Vagina (tissue), 2 donors: ENCODE measurements around the gene ERICH6B.

ENCODE experiments used
- POLR2A ChIP-seq, 2 donors: fragments of 450-650 bp; IDR thresholded peaks; one replicate each; pipeline ENCODE4 v1.6.1; 2017; ENCODE audit warnings: antibody characterized with exemption in 2 of 2, mild to moderate bottlenecking in 2 of 2, moderate library complexity in 2 of 2
- POLR2AphosphoS5 ChIP-seq, 2 donors: sonication (generic); formaldehyde crosslinking; IDR thresholded peaks; one replicate each; pipeline ENCODE4 v1.9.0; 2017; ENCODE audit warnings: antibody characterized with exemption in 2 of 2, mild to moderate bottlenecking in 2 of 2, low read depth in 1 of 2; ENCODE audit not compliant: insufficient read depth in 1 of 2
- TF ChIP-seq, protein P1 (sequence below), 3 experiments: fragments of 450-650 bp in 2 of 3; fragments of 200-600 bp in 1 of 3; sonication (generic) in 1 of 3; IDR thresholded peaks; one replicate each; pipeline ENCODE4 v1.5.1; 2017 to 2019; ENCODE audit warnings: antibody characterized with exemption in 3 of 3, mild to moderate bottlenecking in 2 of 3, moderate library complexity in 2 of 3

DNA sequence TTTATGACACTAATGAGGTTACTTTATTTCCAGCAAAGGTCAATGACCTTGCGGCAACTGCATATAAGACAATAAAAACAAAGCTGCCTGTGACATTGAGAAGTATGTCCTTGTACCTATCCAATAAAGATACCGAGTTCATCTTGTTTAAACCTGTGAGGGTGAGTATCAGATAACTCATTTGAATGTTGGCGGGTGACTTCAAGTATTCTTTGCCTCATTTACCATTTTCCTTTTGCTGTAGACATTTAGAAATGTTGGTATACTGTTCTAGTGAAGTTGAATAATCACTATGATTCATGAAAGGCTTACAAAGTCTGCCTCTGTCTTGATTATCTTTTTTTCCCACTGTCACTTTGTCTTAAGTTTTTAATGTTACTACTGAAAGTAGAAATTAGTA lies 85.8 kb downstream of the ERICH6B start:
- TF ChIP-seq, protein P1, sequence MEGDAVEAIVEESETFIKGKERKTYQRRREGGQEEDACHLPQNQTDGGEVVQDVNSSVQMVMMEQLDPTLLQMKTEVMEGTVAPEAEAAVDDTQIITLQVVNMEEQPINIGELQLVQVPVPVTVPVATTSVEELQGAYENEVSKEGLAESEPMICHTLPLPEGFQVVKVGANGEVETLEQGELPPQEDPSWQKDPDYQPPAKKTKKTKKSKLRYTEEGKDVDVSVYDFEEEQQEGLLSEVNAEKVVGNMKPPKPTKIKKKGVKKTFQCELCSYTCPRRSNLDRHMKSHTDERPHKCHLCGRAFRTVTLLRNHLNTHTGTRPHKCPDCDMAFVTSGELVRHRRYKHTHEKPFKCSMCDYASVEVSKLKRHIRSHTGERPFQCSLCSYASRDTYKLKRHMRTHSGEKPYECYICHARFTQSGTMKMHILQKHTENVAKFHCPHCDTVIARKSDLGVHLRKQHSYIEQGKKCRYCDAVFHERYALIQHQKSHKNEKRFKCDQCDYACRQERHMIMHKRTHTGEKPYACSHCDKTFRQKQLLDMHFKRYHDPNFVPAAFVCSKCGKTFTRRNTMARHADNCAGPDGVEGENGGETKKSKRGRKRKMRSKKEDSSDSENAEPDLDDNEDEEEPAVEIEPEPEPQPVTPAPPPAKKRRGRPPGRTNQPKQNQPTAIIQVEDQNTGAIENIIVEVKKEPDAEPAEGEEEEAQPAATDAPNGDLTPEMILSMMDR (IDR thresholded peaks at IDR 0.05), result no peak
- TF ChIP-seq POLR2AphosphoS5 (IDR thresholded peaks at IDR 0.05; ENCODE audit: insufficient read depth in 1 of 2, low read depth in 1 of 2), result no peak
- TF ChIP-seq POLR2A (IDR thresholded peaks at IDR 0.05), result no peak
